ENCODE results near the gene NUDCD2.

The NUDCD2 gene

GRCh38 chr5:163453705-163454104 lies 6.2 kb downstream of the NUDCD2 start:
- peaks cover 69% of the 10 kb centered on the region for H3K36me3 ChIP-seq
- H3K27ac ChIP-seq = no peak overlapping the region
- H3K4me2 ChIP-seq = no peak overlapping the region
- H3K9me3 ChIP-seq = no peaks in the 10 kb centered on the region
- no peak for TF ChIP-seq Cebpa-rat (IDR thresholded peaks at IDR 0.05)
- peaks cover 8% of the 10 kb centered on the region; the same call in 1 of the 2 replicates for H4K20me1 ChIP-seq
- no peaks in the 10 kb centered on the region for H3K27me3 ChIP-seq
- no peak overlapping the region for H3K9ac ChIP-seq
- peaks cover 14% of the 10 kb centered on the region for H3K4me1 ChIP-seq
- no peak overlapping the region for H3K4me3 ChIP-seq

GRCh38 chr5:163451489-163451888 lies 8.4 kb downstream of the NUDCD2 start:
- no peak overlapping the region for H3K4me3 ChIP-seq
- H4K20me1 ChIP-seq = peaks cover 8% of the 10 kb centered on the region
- TF ChIP-seq Cebpa-rat (IDR thresholded peaks at IDR 0.05) = no peak
- no peaks in the 10 kb centered on the region for H3K4me1 ChIP-seq
- no peaks in the 10 kb centered on the region for H3K9me3 ChIP-seq
- no peaks in the 10 kb centered on the region for H3K27me3 ChIP-seq
- no peak overlapping the region for H3K9ac ChIP-seq
- peaks cover 82% of the 10 kb centered on the region for H3K36me3 ChIP-seq
- no peak overlapping the region for H3K27ac ChIP-seq
- H3K4me2 ChIP-seq = no peak overlapping the region

GRCh38 chr5:163448491-163448890 lies 11.4 kb downstream of the NUDCD2 start:
- H3K9me3 ChIP-seq = no peaks in the 10 kb centered on the region
- no peak overlapping the region for H3K4me3 ChIP-seq
- H3K4me1 ChIP-seq = no peaks in the 10 kb centered on the region
- no peak overlapping the region for H3K4me2 ChIP-seq
- TF ChIP-seq Cebpa-rat (IDR thresholded peaks at IDR 0.05) = no peak
- H3K9ac ChIP-seq = no peak overlapping the region
- H4K20me1 ChIP-seq = peaks cover 8% of the 10 kb centered on the region
- H3K36me3 ChIP-seq = peaks cover 81% of the 10 kb centered on the region
- no peak overlapping the region for H3K27ac ChIP-seq
- no peaks in the 10 kb centered on the region for H3K27me3 ChIP-seq

GRCh38 chr5:163447875-163448274 lies 12.0 kb downstream of the NUDCD2 start:
- Histone ChIP-seq H3K36me3 (peaks cover 85% of the 10 kb centered on the region), H3K27me3 (no peaks in the 10 kb centered on the region), H3K4me3 (no peak overlapping the region), H4K20me1 (peaks cover 8% of the 10 kb centered on the region), H3K4me2 (no peak overlapping the region), H3K9ac (no peak overlapping the region), H3K4me1 (no peaks in the 10 kb centered on the region), H3K27ac (no peak overlapping the region), H3K9me3 (no peaks in the 10 kb centered on the region)
- no peak for TF ChIP-seq Cebpa-rat (IDR thresholded peaks at IDR 0.05)

GRCh38 chr5:163447191-163447590 lies 12.7 kb downstream of the NUDCD2 start:
- Histone ChIP-seq H4K20me1 (peaks cover 8% of the 10 kb centered on the region), H3K9me3 (no peaks in the 10 kb centered on the region), H3K4me1 (no peaks in the 10 kb centered on the region), H3K27ac (no peak overlapping the region), H3K4me3 (no peak overlapping the region), H3K9ac (no peak overlapping the region), H3K27me3 (no peaks in the 10 kb centered on the region), H3K4me2 (no peak overlapping the region), H3K36me3 (peaks cover 86% of the 10 kb centered on the region)
- no peak for TF ChIP-seq Cebpa-rat (IDR thresholded peaks at IDR 0.05)

- Histone ChIP-seq H3K27ac (no peak overlapping the region), H3K4me3 (no peak overlapping the region), H4K20me1 (peaks cover 11% of the 10 kb centered on the region; the same call in 1 of the 2 replicates), H3K9me3 (no peaks in the 10 kb centered on the region), H3K27me3 (no peaks in the 10 kb centered on the region), H3K36me3 (peaks cover 83% of the 10 kb centered on the region), H3K9ac (no peak overlapping the region), H3K4me1 (peaks cover under 1% of the 10 kb centered on the region; the same call in 1 of the 2 replicates), H3K4me2 (no peak overlapping the region)
- no peak for TF ChIP-seq Cebpa-rat (IDR thresholded peaks at IDR 0.05)
Observed at GRCh38 chr5:163445345-163445744, 14.6 kb downstream of the NUDCD2 start.

- no peaks in the 10 kb centered on the region for H3K9me3 ChIP-seq
- H3K36me3 ChIP-seq = peaks cover 83% of the 10 kb centered on the region
- H3K4me2 ChIP-seq = no peak overlapping the region
- H3K27me3 ChIP-seq = no peaks in the 10 kb centered on the region
- TF ChIP-seq Cebpa-rat (IDR thresholded peaks at IDR 0.05) = no peak
- H3K4me1 ChIP-seq = peaks cover 9% of the 10 kb centered on the region
- H3K9ac ChIP-seq = no peak overlapping the region
- H3K27ac ChIP-seq = no peak overlapping the region
- no peak overlapping the region for H3K4me3 ChIP-seq
- peaks cover 19% of the 10 kb centered on the region; the same call in 1 of the 2 replicates for H4K20me1 ChIP-seq
Observed at GRCh38 chr5:163444526-163444925, 15.4 kb downstream of the NUDCD2 start.

GRCh38 chr5:163440954-163441353 lies 18.9 kb downstream of the NUDCD2 start:
- peaks cover 31% of the 10 kb centered on the region for H3K4me1 ChIP-seq
- no peak overlapping the region for H3K27ac ChIP-seq
- TF ChIP-seq Cebpa-rat (IDR thresholded peaks at IDR 0.05) = no peak
- peaks cover 61% of the 10 kb centered on the region for H3K36me3 ChIP-seq
- no peak overlapping the region for H3K9ac ChIP-seq
- H3K4me3 ChIP-seq = no peak overlapping the region
- H4K20me1 ChIP-seq = peaks cover 30% of the 10 kb centered on the region; the same call in 1 of the 2 replicates
- no peaks in the 10 kb centered on the region for H3K9me3 ChIP-seq
- H3K27me3 ChIP-seq = no peaks in the 10 kb centered on the region
- no peak overlapping the region for H3K4me2 ChIP-seq

GRCh38 chr5:163439092-163439425 lies 20.8 kb downstream of the NUDCD2 start:
- TF ChIP-seq Cebpa-rat (IDR thresholded peaks at IDR 0.05) = no peak
- peaks cover 30% of the 10 kb centered on the region; the same call in 1 of the 2 replicates for H4K20me1 ChIP-seq
- H3K36me3 ChIP-seq = peaks cover 46% of the 10 kb centered on the region
- peak overlapping the region; percentile 96; the same call in 1 of the 2 replicates for H3K4me3 ChIP-seq
- H3K4me1 ChIP-seq = peaks cover 31% of the 10 kb centered on the region
- H3K9ac ChIP-seq = no peak overlapping the region
- H3K27ac ChIP-seq = no peak overlapping the region
- no peaks in the 10 kb centered on the region for H3K27me3 ChIP-seq
- H3K9me3 ChIP-seq = no peaks in the 10 kb centered on the region
- H3K4me2 ChIP-seq = peak overlapping the region; percentile 90

- peaks cover 30% of the 10 kb centered on the region; the same call in 1 of the 2 replicates for H4K20me1 ChIP-seq
- peaks cover 31% of the 10 kb centered on the region for H3K4me1 ChIP-seq
- peak within 1 kb of the TSS; percentile 93 for H3K27ac ChIP-seq
Observed at GRCh38 chr5:163437309-163438182, 22.4 kb downstream of the NUDCD2 start, which contains the start of gene CCNG1. Gene CCNG1 (plus strand): TSS chr5:163437595. CDS start chr5:163439257, 1,662 bp downstream.

More at GRCh38 chr5:163437309-163438182, 22.4 kb downstream of the NUDCD2 start, which contains the start of gene CCNG1:
- H3K9me3 ChIP-seq = no peaks in the 10 kb centered on the region
- peak within 1 kb of the TSS; percentile 94 for H3K9ac ChIP-seq
- H3K4me2 ChIP-seq = peak within 1 kb of the TSS; percentile 90
- peaks cover 31% of the 10 kb centered on the region for H3K36me3 ChIP-seq
- no peaks in the 10 kb centered on the region for H3K27me3 ChIP-seq
- H3K4me3 ChIP-seq = peak within 1 kb of the TSS; percentile 96
- TF ChIP-seq Cebpa-rat (IDR thresholded peaks at IDR 0.05) = no peak
